Measurements from ENCODE around the gene VPS35L.

Gene VPS35L

GRCh38 chr16:19595043-19595767 lies 39.7 kb downstream of the VPS35L start:
- no peak for DNase-seq

DNA sequence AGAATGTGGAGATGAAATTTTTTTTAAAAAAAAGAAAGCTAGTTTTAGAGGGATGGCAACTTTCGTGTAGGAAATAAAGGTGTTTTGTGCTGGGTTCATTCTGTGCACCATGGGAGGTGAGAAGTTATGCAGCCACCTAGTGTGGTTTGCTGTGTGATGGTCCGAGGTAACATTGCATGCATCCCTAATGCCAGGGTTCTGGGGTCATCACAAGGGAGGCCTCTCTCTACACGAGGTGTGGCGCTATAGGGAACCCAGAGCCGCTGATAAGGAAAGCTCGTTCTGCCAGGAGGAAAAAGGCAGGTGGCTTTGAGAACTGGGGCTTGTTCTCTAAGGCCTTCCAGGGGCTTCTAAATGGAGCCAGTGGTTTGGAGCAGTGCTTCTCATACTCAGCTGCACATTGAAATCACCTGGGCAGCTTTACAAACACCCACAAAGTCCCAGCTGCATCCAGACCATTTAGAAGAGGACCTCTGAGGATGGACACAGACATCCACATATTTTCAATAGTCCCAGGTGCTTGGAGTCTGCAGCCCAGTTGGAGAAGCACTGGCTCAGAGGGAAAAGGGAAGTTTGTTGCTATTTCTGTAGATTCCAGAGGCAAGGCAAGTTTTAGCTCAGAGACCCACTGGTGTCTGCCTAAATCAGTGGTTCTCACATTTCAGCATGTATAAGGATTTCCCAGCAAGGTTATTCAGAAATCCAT lies 43.5 kb downstream of the VPS35L start:
- no peak for DNase-seq

DNA sequence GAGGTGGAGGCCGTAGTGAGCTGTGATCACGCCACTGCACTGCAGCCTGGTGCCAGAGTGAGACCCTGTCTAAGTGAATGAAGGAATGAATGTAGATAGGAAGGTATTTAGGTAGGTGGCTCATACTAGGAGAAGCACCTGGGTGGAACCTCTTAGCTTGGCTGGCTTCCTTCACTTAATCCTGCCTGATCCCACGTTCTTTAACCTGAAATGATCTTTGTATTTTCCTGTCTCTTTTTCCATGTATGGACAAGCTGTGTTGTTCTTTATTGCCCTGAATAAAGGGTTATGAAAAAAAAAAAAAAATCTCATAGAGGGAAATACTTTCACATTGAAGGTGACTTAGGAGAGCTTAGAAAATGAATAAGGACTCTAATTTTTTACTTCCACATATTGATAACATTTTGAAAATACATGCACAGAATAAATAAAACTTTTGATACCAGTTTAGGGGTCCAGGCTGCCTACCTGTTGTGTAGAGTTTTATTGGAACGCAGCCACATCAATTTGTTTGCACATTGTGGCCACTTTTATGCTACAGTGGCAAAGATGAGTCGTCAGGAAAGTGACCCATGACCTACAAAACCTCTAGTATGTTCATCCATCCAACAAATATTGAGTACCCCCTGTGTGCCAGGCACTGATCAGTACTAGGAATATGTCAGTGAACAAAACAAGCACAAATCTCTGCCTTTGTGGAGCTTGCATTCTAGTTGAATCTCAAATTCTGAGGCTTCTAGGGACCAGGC lies 44.6 kb downstream of the VPS35L start:
- DNase-seq: no peak

- peak; percentile 11 for DNase-seq
Measured at GRCh38 chr16:19601083-19601976, 45.8 kb downstream of the VPS35L start.

DNA sequence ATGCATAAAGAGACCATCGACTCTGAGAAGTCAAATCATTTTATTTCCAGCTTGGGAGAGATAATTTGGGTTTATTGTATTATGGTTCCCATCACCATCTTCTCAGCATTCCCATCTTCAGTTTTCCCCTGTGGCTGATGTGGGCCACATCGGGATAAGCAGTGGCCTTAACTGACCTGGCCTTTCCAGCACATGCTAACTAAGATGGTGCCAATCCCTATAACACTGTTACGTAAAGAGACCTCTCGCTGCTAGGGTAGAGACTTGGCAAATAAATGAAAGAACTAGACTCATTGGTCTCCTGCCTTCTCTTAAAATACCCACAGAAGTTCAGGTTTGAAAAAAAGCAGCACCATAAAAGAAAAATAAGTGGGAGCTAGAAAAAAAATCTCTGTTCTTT lies 49.4 kb downstream of the VPS35L start:
- no peak for DNase-seq

- no peak for DNase-seq
Measured at GRCh38 chr16:19605701-19606100, 50.2 kb downstream of the VPS35L start.

- DNase-seq: no peak
Measured at GRCh38 chr16:19607616-19608280, 52.2 kb downstream of the VPS35L start.

- DNase-seq: no peak
Measured at GRCh38 chr16:19609359-19609758, 53.9 kb downstream of the VPS35L start.

GRCh38 chr16:19610200-19610599 lies 54.7 kb downstream of the VPS35L start:
- DNase-seq: no peak

DNA sequence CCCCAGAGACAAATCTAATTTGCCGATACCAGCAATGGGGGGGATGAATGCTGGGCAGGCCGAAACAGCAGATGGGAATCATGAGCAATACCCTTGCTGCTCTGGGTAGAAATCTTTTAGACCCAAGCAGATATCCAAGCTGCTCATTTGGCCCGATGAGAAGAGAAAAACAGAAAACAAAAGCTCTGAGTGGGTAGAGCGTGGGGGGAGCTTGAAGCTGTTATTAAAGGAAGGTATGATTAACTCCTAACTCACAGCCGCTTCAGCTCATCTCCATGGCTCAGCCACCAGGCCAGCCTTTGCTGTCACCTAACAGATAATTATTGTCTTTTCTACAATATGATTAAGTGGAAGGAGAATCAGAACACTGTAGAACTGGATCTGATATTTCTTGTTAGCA lies 58.3 kb downstream of the VPS35L start:
- no peak for DNase-seq

- DNase-seq: no peak
Measured at GRCh38 chr16:19616241-19616640, 60.7 kb downstream of the VPS35L start.

- DNase-seq: no peak
Measured at GRCh38 chr16:19618876-19619275, 63.4 kb downstream of the VPS35L start.

DNA sequence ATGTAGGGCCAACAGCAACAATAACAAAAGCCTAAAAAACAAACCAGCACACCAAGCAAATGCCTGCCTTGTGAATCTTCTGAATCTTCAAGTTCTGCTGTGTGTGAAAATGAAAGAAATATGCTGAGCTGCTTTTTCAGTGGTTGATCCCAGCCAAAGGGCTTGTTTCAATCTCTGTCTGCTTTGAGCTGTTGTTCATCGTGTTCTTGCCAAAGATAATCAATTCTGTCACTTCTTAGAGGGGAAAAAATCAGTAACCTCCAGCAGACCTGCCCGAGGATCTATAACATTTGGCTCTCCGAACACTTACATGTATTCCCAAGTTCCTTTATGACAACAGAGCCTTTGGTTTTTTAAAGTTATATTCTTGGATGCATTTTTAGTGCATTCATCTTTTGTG lies 65.9 kb downstream of the VPS35L start:
- DNase-seq: no peak

GRCh38 chr16:19625039-19625438 lies 69.5 kb downstream of the VPS35L start:
- no peak for DNase-seq

- no peak for DNase-seq
Measured at GRCh38 chr16:19636436-19637267, 81.1 kb downstream of the VPS35L start.

GRCh38 chr16:19639986-19640421 lies 84.5 kb downstream of the VPS35L start:
- no peak for DNase-seq

- DNase-seq: no peak
Measured at GRCh38 chr16:19642501-19642900, 87.0 kb downstream of the VPS35L start.

- DNase-seq: no peak
Measured at GRCh38 chr16:19644877-19645276, 89.4 kb downstream of the VPS35L start.

DNA sequence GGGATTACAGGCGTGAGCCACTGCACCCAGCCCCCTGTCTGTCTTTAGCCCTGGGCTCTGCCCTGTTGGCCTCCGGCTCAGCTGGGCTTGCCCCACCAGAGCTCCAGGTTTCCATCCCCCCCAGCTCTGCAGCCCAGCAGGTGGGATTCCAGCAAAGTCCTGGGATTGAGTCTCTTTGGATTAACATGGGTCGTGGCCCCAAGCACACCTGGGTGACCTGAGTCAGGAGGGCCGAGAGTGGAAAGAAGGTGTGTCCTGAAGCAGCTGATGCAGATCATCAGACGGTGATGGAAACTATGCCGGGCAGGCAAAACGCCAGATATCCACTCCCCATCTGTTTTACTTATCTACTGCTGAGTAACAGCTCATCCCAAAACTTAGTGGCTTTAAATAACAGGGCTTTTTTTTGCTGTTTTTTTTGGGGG lies 90.1 kb downstream of the VPS35L start:
- DNase-seq: no peak

DNA sequence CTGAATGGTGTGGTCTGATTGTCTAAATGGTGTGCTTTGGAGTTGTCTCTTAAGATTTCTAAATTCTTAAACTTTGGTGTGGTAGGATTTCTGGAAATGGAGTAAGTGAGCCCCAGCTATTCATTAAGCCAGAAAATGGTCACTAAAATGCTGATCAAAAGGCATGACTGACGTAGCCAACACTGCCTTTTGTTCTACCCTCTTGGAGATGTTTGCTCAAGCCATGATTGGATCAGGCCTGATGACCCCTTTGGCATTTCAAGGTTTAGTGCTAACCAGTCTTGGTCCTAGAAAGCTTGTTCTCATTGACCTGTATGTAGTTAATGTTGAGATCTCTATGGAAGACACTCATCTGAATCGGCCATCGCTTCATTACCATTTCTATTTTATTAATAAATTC lies 94.5 kb downstream of the VPS35L start:
- DNase-seq: no peak

DNA sequence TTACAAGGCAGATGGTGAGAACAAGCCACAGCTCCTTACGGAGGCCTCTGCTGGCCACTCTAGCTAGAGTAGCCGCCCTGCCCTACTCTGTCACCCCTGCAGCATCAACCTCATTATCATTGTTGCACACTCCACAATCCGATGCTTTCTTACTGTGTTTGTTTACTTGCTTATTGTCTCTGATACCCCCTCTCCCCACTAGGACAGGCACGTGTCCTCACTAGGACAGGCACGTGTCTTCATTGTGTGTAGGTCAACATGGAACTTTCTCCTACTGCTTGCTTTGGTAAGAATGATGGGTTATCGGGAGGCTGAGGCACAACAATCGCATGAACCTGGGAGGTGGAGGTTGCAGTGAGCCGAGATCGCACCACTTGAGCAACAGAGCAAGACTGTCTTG lies 98.6 kb downstream of the VPS35L start:
- no peak for DNase-seq

Measured in activated T-cell treated with anti-CD3 and anti-CD28 coated beads for 4 hours (primary cell).